Lower leg skin (tissue), 4 donors: ENCODE data around the gene PIK3R3. TPM values are rescaled to one million over a fixed set of nuclear protein-coding genes. Genes with fewer than 3 reads are reported as not detected.
"Not testable (repeated sequence)": the region's sequence is repeated elsewhere in the genome, so short reads cannot be mapped to it uniquely, and the experiment has no call there.

Experiments
- DNase-seq, 2 donors: peaks; one replicate each; pipeline ENCODE4 v3.0.0-alpha.2; 2019; ENCODE audit warnings: low spot score in 2 of 2
- H3K4me3 ChIP-seq: fragments of 200-600 bp; sonication (generic); 2 replicates; pipeline ENCODE4 v1.5.1; 2017; ENCODE audit warnings: mild to moderate bottlenecking, low read depth; ENCODE audit not compliant: poor library complexity, severe bottlenecking
- POLR2A ChIP-seq, 2 donors: fragments of 450-650 bp; IDR thresholded peaks; one replicate each; pipeline ENCODE4 v1.6.1; 2016 to 2017; ENCODE audit warnings: antibody characterized with exemption in 2 of 2, mild to moderate bottlenecking in 1 of 2, moderate library complexity in 1 of 2
- WGBS, 2 donors: methylation state at CpG; one replicate each; pipeline ENCODE4 v1.1.5; 2018; 5-methylcytosine and 5-hydroxymethylcytosine counted together
- intact Hi-C: fragments of 100-400 bp; cut with DNase I; formaldehyde crosslinking; loops from one replicate; pipeline ENCODE4 v1.15.0; 2023; ENCODE audit warnings: low total_unique reads
- total RNA-seq, 4 donors: library from RNA; depleted of rRNA; stranded (reverse); fragments of >200 nt; gene quantifications; one replicate each; pipeline ENCODE4 v1.1.0, GENCODE V29; 2016
- TF ChIP-seq, protein P1 (sequence below), 3 donors: fragments of 450-650 bp; IDR thresholded peaks; one replicate each; pipeline ENCODE4 v1.5.1; 2016; ENCODE audit warnings: antibody characterized with exemption in 3 of 3, mild to moderate bottlenecking in 3 of 3, moderate library complexity in 2 of 3

Gene PIK3R3
- total RNA-seq, 4 donors from 2014 or later: 4.4 to 18.4 (median 11.7) TPM

DNA sequence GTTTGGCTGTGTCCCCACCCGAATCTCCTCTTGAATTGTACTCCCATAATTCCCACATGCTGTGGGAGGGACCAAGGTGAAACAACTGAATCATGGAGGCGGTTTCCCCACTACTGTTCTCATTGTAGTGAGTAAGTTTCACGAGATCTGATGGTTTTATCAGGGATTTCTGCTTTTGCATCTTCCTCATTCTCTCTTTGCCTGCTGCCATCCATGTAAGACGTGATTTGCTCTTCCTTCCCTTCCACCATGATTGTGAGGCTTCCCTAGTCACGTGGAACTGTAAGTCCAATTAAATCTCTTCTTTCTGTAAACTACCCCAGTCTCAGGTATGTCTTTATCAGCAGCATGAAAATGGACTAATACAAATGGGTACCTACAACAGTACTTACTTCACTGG, 73.5 kb downstream of the PIK3R3 start:
- intact Hi-C loops: no loop called here
- H3K4me3 ChIP-seq: no peak overlapping the region
- DNase-seq: no peak
- TF ChIP-seq, protein P1, sequence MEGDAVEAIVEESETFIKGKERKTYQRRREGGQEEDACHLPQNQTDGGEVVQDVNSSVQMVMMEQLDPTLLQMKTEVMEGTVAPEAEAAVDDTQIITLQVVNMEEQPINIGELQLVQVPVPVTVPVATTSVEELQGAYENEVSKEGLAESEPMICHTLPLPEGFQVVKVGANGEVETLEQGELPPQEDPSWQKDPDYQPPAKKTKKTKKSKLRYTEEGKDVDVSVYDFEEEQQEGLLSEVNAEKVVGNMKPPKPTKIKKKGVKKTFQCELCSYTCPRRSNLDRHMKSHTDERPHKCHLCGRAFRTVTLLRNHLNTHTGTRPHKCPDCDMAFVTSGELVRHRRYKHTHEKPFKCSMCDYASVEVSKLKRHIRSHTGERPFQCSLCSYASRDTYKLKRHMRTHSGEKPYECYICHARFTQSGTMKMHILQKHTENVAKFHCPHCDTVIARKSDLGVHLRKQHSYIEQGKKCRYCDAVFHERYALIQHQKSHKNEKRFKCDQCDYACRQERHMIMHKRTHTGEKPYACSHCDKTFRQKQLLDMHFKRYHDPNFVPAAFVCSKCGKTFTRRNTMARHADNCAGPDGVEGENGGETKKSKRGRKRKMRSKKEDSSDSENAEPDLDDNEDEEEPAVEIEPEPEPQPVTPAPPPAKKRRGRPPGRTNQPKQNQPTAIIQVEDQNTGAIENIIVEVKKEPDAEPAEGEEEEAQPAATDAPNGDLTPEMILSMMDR (IDR thresholded peaks at IDR 0.05): no peak
- no peak for TF ChIP-seq POLR2A (IDR thresholded peaks at IDR 0.05)
- WGBS, 2 donors: 93 to 97% methylated on average over 5 of the region's 5 CpGs

DNA sequence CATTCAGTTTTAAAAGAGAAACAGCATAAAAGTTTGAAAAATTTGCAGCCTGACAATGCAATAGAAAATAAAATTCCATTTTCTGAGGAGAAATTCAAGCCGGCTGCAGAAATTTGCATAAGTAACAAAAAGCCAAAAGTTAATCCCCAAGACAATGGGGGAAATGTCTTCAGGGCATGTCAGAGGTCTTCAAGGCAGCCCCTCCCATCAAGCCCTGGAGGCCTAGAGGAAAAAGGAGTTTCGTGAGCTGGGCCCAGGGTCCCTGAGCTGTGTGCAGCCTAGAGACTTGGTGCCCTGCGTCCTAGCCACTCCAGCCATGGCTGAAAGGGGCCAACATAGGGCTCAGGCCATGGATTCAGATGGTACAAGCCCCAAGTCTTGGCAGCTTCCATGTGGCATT, 74.6 kb downstream of the PIK3R3 start:
- DNase-seq: no peak
- TF ChIP-seq, protein P1 (IDR thresholded peaks at IDR 0.05): no peak
- no peak for TF ChIP-seq POLR2A (IDR thresholded peaks at IDR 0.05)
- intact Hi-C loops: no loop called here
- 86 to 91% methylated on average over 2 to 3 of the region's 3 CpGs for WGBS, 2 donors
- H3K4me3 ChIP-seq: no peak overlapping the region

DNA sequence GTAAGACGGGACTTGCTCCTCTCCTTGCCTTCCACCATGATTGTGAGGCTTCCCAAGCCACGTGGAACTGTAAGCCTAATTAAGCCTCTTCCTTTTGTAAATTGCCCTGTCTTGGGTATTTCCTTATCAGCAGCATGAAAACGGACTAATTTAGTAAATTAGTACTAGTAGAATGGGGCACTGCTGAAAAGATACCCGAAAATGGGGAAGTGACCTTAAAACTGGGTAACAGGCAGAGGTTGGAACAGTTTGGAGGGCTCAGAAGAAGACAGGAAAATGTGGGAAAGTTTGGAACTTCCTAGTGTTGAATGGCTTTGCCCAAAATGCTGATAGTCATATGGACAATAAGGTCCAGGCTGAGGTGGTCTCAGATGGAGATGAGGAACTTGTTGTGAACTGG, 75.2 kb downstream of the PIK3R3 start:
- intact Hi-C loops, DNase-seq, H3K4me3 ChIP-seq: not testable (repeated sequence)
- WGBS, 2 donors: 77 to 95% methylated on average over 4 of the region's 4 CpGs

DNA sequence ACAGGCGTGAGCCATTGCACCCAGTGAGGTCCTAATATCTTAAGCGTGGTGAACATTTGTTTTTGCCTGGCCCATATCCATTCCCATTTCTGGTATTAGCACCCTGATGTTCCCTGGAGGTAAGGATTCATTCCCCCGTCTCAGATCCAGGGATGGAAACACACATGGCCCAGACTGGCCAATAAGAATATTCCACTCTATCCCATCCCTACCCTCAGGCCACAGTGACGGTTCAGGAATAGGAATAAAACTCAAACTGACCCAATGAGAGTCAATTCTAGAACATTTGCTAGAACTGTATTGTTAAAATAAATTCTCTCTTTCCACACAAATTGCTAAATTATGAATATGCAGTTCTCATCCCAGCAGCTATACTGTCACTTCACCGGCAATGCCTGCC, 76.1 kb downstream of the PIK3R3 start:
- intact Hi-C loops: no loop called here
- H3K4me3 ChIP-seq: no peak overlapping the region
- 91 to 98% methylated on average over 5 of the region's 5 CpGs for WGBS, 2 donors
- TF ChIP-seq POLR2A (IDR thresholded peaks at IDR 0.05): no peak
- TF ChIP-seq, protein P1 (IDR thresholded peaks at IDR 0.05): no peak
- DNase-seq: no peak

DNA sequence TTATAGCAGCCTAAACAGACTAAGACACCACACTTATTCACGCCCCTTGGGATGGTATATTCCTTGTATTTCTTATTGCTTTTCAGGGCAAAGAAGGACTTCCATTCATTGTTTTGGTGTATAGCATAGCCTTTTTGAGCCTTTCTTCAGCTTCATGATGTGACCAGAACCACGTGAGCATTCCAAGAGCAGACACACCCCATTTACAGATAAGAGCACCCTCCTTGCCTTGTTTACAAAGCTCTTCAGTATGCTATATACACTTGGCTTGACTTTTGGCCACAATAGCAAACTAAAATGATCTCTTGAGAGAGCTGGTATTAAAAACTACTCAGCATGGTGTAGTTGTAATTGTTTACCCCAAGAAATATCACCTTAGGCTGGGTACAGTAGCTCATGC, 78.7 kb downstream of the PIK3R3 start:
- no peak overlapping the region for H3K4me3 ChIP-seq
- 79 to 85% methylated on average over 2 of the region's 2 CpGs for WGBS, 2 donors
- intact Hi-C loops: no loop called here
- TF ChIP-seq POLR2A (IDR thresholded peaks at IDR 0.05): no peak
- TF ChIP-seq, protein P1 (IDR thresholded peaks at IDR 0.05): no peak
- DNase-seq: no peak

DNA sequence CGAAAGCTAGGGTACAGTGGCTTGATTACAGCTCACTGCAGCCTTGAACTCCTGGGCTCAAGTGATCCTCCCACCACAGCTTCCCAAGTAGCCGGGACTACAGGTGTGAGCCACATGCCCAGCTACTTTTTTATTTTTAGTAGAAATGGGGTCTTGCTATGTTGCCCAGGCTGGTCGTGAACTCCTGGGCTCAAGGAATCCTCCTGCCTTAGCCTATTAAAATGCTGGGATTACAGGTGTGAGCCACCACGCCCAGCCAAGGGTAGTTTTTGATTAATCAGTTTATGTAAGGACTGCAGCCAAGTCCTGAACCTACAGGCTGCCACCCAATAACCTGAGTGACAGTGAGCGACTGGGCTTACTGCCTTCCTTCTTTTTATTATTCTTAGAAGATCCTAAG, 88.3 kb downstream of the PIK3R3 start:
- TF ChIP-seq POLR2A (IDR thresholded peaks at IDR 0.05): no peak
- TF ChIP-seq, protein P1 (IDR thresholded peaks at IDR 0.05): no peak
- WGBS, 2 donors: 86 to 87% methylated on average over 5 of the region's 5 CpGs

More for the DNA sequence above, 88.3 kb downstream of the PIK3R3 start:
- no peak overlapping the region for H3K4me3 ChIP-seq
- DNase-seq: no peak
- intact Hi-C loops: no loop called here
